Calu3 (cell line): ENCODE measurements around the gene FN3K. TPM values are rescaled to one million over a fixed set of nuclear protein-coding genes. Genes with fewer than 3 reads are reported as not detected.

Source experiments
- BruUV-seq: library from RNA; stranded (reverse); fragments of 400-500 nt; replicated peaks from 2 replicates; lab custom pipeline; 2021; lab: Mats Ljungman, UMichigan
- CTCF ChIA-PET: fragments of 300-600 bp; sonication (Branson Sonifier 250); formaldehyde crosslinking; loops from one replicate; lab custom pipeline; 2022; ENCODE audit warnings: antibody characterized with exemption; lab: Charles Lee
- DNase-seq: peaks from one replicate; pipeline ENCODE4 v3.0.0; 2022
- H3K27ac Mint-ChIP-seq: one replicate; pipeline ENCODE4 v1.8.0; 2022; ENCODE audit warnings: mixed read lengths; ENCODE audit not compliant: unreplicated experiment
- H3K27me3 Mint-ChIP-seq: one replicate; pipeline ENCODE4 v1.8.0; 2022; ENCODE audit warnings: mixed read lengths; ENCODE audit not compliant: unreplicated experiment
- H3K36me3 Mint-ChIP-seq: one replicate; pipeline ENCODE4 v1.8.0; 2022; ENCODE audit warnings: mild to moderate bottlenecking, moderate library complexity, mixed read lengths; ENCODE audit not compliant: insufficient read depth, unreplicated experiment
- H3K4me1 Mint-ChIP-seq: one replicate; pipeline ENCODE4 v1.8.0; 2022; ENCODE audit warnings: mild to moderate bottlenecking, low read depth, mixed read lengths; ENCODE audit not compliant: unreplicated experiment
- H3K4me3 Mint-ChIP-seq: one replicate; pipeline ENCODE4 v1.8.0; 2022; ENCODE audit warnings: mild to moderate bottlenecking, low read depth, moderate library complexity, mixed read lengths; ENCODE audit not compliant: unreplicated experiment
- H3K9me3 Mint-ChIP-seq: one replicate; pipeline ENCODE4 v1.8.0; 2022; ENCODE audit warnings: low read depth, mixed read lengths; ENCODE audit not compliant: unreplicated experiment
- intact Hi-C: fragments of 100-400 bp; cut with micrococcal nuclease; formaldehyde crosslinking; loops from one replicate; pipeline ENCODE4 v1.10.0; 2022; ENCODE audit not compliant: unreplicated experiment
- total RNA-seq: library from RNA; stranded (reverse); gene quantifications from 2 replicates; pipeline ENCODE4 v1.2.3, GENCODE V29; 2022
- TF ChIP-seq, protein P1 (sequence below): fragments of 200-600 bp; IDR thresholded peaks from one replicate; pipeline ENCODE4 v1.8.0; 2022; ENCODE audit warnings: antibody characterized with exemption; ENCODE audit not compliant: unreplicated experiment

FN3K gene
- total RNA-seq, 1 experiment from 2014 or later = 15.5 TPM

DNA sequence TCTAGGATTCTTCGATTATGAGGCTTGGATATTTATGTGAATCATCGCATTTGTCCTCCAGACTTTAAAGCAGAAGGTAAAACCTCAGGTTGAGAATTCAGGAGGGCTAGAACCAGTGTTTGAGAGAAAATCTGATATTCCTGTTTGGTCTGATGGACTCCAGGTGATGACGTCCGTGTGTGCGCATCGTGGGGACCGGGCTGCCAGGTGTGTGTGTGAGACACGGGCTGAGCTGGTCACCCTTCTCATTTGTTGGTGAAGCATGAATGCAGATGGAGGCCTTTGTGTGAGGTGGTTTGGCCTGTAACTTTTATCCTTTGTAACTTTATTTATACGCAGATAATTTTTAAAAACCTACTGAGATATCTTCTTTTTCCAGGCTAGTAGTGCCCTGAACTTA, 61.6 kb downstream of the FN3K start:
- H3K36me3 Mint-ChIP-seq = peaks cover 18% of the 10 kb centered on the region
- no peaks in the 10 kb centered on the region for H3K4me1 Mint-ChIP-seq
- no peak overlapping the region for H3K27ac Mint-ChIP-seq
- peaks cover 7% of the 10 kb centered on the region for H3K9me3 Mint-ChIP-seq
- no peak for DNase-seq
- TF ChIP-seq, protein P1, sequence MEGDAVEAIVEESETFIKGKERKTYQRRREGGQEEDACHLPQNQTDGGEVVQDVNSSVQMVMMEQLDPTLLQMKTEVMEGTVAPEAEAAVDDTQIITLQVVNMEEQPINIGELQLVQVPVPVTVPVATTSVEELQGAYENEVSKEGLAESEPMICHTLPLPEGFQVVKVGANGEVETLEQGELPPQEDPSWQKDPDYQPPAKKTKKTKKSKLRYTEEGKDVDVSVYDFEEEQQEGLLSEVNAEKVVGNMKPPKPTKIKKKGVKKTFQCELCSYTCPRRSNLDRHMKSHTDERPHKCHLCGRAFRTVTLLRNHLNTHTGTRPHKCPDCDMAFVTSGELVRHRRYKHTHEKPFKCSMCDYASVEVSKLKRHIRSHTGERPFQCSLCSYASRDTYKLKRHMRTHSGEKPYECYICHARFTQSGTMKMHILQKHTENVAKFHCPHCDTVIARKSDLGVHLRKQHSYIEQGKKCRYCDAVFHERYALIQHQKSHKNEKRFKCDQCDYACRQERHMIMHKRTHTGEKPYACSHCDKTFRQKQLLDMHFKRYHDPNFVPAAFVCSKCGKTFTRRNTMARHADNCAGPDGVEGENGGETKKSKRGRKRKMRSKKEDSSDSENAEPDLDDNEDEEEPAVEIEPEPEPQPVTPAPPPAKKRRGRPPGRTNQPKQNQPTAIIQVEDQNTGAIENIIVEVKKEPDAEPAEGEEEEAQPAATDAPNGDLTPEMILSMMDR = no peak
- intact Hi-C loops = no loop called here
- H3K4me3 Mint-ChIP-seq = no peak overlapping the region
- no TSS peak for BruUV-seq
- H3K27me3 Mint-ChIP-seq = no peaks in the 10 kb centered on the region
- CTCF ChIA-PET = no interaction called here

GRCh38 chr17:82798752-82799151, 63.3 kb downstream of the FN3K start:
- Mint-ChIP-seq H3K4me1 (no peaks in the 10 kb centered on the region), H3K36me3 (peaks cover 18% of the 10 kb centered on the region), H3K27ac (no peak overlapping the region), H3K27me3 (no peaks in the 10 kb centered on the region), H3K4me3 (no peak overlapping the region), H3K9me3 (peaks cover 7% of the 10 kb centered on the region)
- no TSS peak for BruUV-seq
- intact Hi-C loops = no loop called here
- TF ChIP-seq, protein P1 = no peak
- DNase-seq = no peak
- CTCF ChIA-PET = no interaction called here

- CTCF ChIA-PET = no interaction called here
- TF ChIP-seq, protein P1 = no peak
- H3K4me1 Mint-ChIP-seq = no peaks in the 10 kb centered on the region
- H3K27ac Mint-ChIP-seq = no peak overlapping the region
- no peak overlapping the region for H3K4me3 Mint-ChIP-seq
- no peak for DNase-seq
- no peaks in the 10 kb centered on the region for H3K27me3 Mint-ChIP-seq
- intact Hi-C loops = no loop called here
- no TSS peak for BruUV-seq
- peaks cover 18% of the 10 kb centered on the region for H3K36me3 Mint-ChIP-seq
- peaks cover 7% of the 10 kb centered on the region for H3K9me3 Mint-ChIP-seq
These were observed 64.2 kb downstream of the FN3K start for GRCh38 chr17:82799591-82799990.

Other genes with a start within 250 kb of the FN3K start
- gene FOXK2, start 215.9 kb upstream of the FN3K start, total RNA-seq = 96.2 TPM in 2 replicates
- 106 and 108 TPM in 2 replicates for gene WDR45B, start 87.2 kb upstream of the FN3K start, total RNA-seq
- 20.5 and 21.9 TPM in 2 replicates for gene RAB40B, start 36.9 kb upstream of the FN3K start, total RNA-seq
- 44.2 and 49.9 TPM in 2 replicates for gene FN3KRP, start 18.9 kb upstream of the FN3K start, total RNA-seq
- gene TBCD, start 16.4 kb downstream of the FN3K start, total RNA-seq = 76.6 and 90.7 TPM in 2 replicates
- gene ZNF750, start 104.4 kb downstream of the FN3K start, total RNA-seq = not detected in 2 replicates